KMS-11 (cell line): ENCODE results near the gene CDH16.

Experiments
- H2AFZ ChIP-seq: fragments of 200-600 bp; sonication (generic); 2 replicates; pipeline ENCODE4 v1.6.1; 2016; ENCODE audit warnings: antibody characterized with exemption, mixed run types, low read depth
- H3K27ac ChIP-seq: fragments of 200-600 bp; sonication (generic); 2 replicates; pipeline ENCODE4 v1.6.1; 2016; ENCODE audit warnings: mild to moderate bottlenecking, mixed run types
- H3K27me3 ChIP-seq: fragments of 200-600 bp; sonication (generic); 2 replicates; pipeline ENCODE4 v1.6.1; 2017; ENCODE audit warnings: mild to moderate bottlenecking, low read depth, mixed run types, moderate library complexity; ENCODE audit not compliant: insufficient read depth
- H3K36me3 ChIP-seq: fragments of 200-600 bp; sonication (generic); 2 replicates; pipeline ENCODE4 v1.6.1; 2017; ENCODE audit warnings: mild to moderate bottlenecking, mixed run types; ENCODE audit not compliant: insufficient read depth
- H3K4me1 ChIP-seq: fragments of 200-600 bp; sonication (generic); 2 replicates; pipeline ENCODE4 v1.6.1; 2016; ENCODE audit warnings: mild to moderate bottlenecking, low read depth, mixed run types; ENCODE audit not compliant: poor library complexity, severe bottlenecking
- H3K4me2 ChIP-seq: fragments of 200-600 bp; sonication (generic); 2 replicates; pipeline ENCODE4 v1.7.0; 2016; ENCODE audit warnings: mild to moderate bottlenecking, mixed run types
- H3K4me3 ChIP-seq: fragments of 200-600 bp; sonication (generic); IDR thresholded peaks from 2 replicates; pipeline ENCODE4 v1.6.1; 2017; ENCODE audit warnings: low read depth, low read length, mixed read lengths; ENCODE audit not compliant: insufficient read depth
- H3K79me2 ChIP-seq: fragments of 200-600 bp; sonication (generic); 2 replicates; pipeline ENCODE4 v1.6.1; 2016; ENCODE audit warnings: low read depth, mixed run types; ENCODE audit not compliant: insufficient read depth
- H3K9ac ChIP-seq: fragments of 200-600 bp; sonication (generic); 2 replicates; pipeline ENCODE4 v1.6.1; 2016; ENCODE audit warnings: mild to moderate bottlenecking, mixed run types
- H4K20me1 ChIP-seq: fragments of 200-600 bp; sonication (generic); 2 replicates; pipeline ENCODE4 v1.6.1; 2016; ENCODE audit warnings: mild to moderate bottlenecking, mixed run types; ENCODE audit not compliant: insufficient read depth
- TF ChIP-seq, protein P1 (sequence below): fragments of 200-600 bp; sonication (generic); conservative IDR thresholded peaks from 2 replicates; pipeline ENCODE4 v1.6.1; 2017; ENCODE audit warnings: low read depth, mild to moderate bottlenecking, antibody characterized with exemption, low read length, moderate library complexity, mixed read lengths

CDH16 gene

DNA sequence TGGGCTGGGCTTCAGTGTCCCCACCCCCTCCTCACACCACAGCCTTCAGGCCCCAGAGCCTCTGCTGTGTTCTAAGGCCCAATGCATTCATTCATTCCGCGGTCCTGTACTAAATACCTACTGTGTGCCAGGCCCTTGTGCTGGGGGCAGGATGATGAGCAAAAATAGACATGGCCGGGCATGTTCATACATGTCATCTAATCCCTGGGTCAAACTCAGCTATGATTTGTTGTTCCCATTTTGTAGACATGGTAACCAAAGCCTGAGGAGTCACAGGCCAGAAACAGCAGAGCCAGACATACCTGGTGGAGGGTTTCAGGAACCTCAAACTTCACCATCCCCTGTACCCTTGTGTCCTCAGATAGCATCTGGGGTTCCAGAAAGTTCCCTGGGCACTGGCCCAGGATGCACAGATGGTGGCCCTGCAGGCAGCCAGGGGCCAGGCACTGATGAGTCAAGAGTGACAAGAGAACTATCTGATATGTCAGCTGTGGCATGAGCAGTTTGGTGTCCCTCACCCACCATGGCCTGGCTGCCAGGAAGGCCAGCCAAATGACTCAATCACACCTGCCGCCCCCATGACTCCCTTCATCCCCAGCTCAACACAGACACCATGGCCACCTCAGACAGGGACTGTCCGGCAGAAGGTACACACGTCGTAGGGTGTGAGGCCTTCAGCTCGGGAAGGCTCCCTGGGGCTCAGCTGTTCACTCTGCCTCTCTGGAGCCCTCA, 9.4 kb upstream of the CDH16 start:
- Histone ChIP-seq H3K79me2 (peaks cover 5% of the 10 kb centered on the region), H3K4me1 (peaks cover 50% of the 10 kb centered on the region), H3K27ac (peak overlapping the region; percentile 69), H3K36me3 (no peaks in the 10 kb centered on the region), H3K4me3 (no peak overlapping the region), H3K4me2 (peak overlapping the region; percentile 96; the same call in 1 of the 2 replicates), H3K9ac (peak overlapping the region; percentile 34; the same call in 1 of the 2 replicates), H4K20me1 (no peaks in the 10 kb centered on the region), H2AFZ (no peak overlapping the region), H3K27me3 (0 out of 2 replicates have a peak, but pooled peaks cover 5% of the 10 kb centered on the region)
- TF ChIP-seq, protein P1, sequence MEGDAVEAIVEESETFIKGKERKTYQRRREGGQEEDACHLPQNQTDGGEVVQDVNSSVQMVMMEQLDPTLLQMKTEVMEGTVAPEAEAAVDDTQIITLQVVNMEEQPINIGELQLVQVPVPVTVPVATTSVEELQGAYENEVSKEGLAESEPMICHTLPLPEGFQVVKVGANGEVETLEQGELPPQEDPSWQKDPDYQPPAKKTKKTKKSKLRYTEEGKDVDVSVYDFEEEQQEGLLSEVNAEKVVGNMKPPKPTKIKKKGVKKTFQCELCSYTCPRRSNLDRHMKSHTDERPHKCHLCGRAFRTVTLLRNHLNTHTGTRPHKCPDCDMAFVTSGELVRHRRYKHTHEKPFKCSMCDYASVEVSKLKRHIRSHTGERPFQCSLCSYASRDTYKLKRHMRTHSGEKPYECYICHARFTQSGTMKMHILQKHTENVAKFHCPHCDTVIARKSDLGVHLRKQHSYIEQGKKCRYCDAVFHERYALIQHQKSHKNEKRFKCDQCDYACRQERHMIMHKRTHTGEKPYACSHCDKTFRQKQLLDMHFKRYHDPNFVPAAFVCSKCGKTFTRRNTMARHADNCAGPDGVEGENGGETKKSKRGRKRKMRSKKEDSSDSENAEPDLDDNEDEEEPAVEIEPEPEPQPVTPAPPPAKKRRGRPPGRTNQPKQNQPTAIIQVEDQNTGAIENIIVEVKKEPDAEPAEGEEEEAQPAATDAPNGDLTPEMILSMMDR: no peak

DNA sequence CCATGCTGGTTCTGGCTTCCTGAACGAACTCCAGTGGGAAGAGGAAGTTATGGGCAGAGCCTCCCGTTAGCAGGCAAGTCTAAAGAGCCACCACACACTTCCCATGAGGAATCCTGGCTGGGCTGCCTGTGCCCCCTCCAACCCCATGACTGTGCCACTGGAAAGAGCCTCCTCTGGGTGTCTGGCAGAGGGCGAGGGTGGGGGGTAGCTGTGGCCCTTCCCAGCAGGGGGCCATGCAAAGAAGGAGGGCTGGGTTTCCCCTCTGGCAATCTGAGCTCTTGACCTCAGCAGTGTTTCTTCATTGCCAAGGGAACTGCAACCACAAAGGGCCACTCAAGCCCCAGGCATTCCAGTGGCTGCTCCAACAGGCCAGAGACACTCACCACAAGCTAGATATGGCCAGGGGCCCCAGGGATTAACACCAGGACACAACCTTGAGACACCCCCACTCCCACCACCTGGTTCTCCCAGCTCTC, 8.3 kb upstream of the CDH16 start:
- H3K27me3 ChIP-seq: peaks cover 5% of the 10 kb centered on the region; the same call in 1 of the 2 replicates
- H2AFZ ChIP-seq: no peak overlapping the region
- H3K9ac ChIP-seq: peak overlapping the region; percentile 34
- peak overlapping the region; percentile 69 for H3K27ac ChIP-seq
- no peaks in the 10 kb centered on the region for H4K20me1 ChIP-seq
- H3K79me2 ChIP-seq: no peaks in the 10 kb centered on the region
- TF ChIP-seq, protein P1: no peak
- peak overlapping the region; percentile 96 for H3K4me2 ChIP-seq
- H3K36me3 ChIP-seq: no peaks in the 10 kb centered on the region
- H3K4me3 ChIP-seq: no peak overlapping the region
- peaks cover 43% of the 10 kb centered on the region for H3K4me1 ChIP-seq

DNA sequence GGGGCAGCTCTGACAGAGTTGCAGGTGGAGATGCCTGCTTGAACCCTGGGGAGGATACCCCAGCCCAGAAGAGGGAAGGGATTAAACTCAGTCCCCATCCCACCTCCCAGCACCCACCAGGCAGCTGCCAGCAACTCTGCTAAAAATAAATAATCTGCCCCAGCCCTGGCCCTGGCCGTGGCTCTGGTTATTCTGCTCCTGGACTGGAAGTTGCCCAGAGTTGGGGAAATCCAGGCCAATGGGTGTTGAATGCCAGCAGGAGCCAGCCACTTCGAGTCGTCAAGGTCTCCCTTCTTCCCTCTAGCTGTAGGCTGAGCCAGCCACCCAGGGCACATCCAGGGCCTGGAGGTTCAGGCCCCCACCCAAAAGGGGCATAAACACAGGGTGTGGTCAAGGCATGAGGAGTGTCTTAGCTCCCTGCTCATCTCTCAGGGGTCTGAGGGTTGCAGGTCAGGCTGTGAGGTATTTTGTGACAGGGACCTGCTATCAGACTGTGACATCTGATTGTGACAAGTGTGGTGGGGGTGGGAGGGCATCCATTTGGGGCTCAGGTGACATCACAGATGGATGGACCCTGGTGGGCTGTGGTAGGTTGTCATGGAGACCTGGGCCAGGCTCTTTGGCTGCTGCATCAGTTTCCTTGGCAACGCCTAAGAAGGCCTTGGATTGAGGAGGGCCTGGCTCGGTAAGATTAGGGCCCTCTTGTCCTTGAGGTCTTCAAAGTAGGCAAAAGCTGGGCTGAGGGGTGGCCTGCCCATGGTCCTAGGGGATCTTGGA, 7.7 kb upstream of the CDH16 start:
- peaks cover 39% of the 10 kb centered on the region for H3K4me1 ChIP-seq
- H3K9ac ChIP-seq: peak overlapping the region; percentile 17; the same call in 1 of the 2 replicates

DNA sequence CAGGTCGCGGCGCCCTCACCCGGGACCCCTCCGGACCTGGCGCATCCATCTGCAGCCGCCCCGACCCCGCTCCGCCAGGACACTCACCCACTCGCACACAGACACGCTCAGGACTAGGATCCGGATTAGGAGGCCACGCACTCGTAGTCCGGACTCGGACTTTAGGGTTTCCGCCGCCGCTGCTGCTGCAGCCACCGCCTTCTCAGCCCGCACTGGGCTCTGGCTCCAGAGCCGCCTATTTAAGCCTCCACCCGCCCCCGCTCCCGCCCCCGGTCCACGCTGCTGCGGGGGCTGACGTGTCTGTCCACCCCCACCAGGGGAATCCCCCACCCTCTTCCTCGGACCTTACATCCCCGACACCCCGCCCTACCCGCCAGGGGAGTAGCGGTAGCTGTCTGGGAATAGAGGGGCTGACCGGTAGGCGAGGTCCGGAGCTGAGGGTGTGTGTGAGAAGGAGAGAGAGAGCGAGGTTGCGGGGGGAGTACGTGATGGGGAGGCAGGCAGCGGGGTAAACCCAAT, 6.7 kb upstream of the CDH16 start, which contains the start of gene RRAD:
RRAD (minus strand) TSS at position 214 of the 519 bp plus-strand sequence. CDS start 356 bp downstream, outside the sequence.
- Histone ChIP-seq H3K27me3 (peaks cover 8% of the 10 kb centered on the region; the same call in 1 of the 2 replicates), H3K4me3 (no peak within 1 kb of the TSS), H3K9ac (peak within 1 kb of the TSS; percentile 17; the same call in 1 of the 2 replicates), H3K27ac (0 out of 2 replicates have a peak within 1 kb of the TSS, but pooled peaks have one; percentile 69), H2AFZ (no peak within 1 kb of the TSS), H3K36me3 (no peaks in the 10 kb centered on the region), H3K79me2 (no peaks in the 10 kb centered on the region), H3K4me1 (peaks cover 39% of the 10 kb centered on the region), H3K4me2 (peak within 1 kb of the TSS; percentile 96; the same call in 1 of the 2 replicates), H4K20me1 (no peaks in the 10 kb centered on the region)
- TF ChIP-seq, protein P1: no peak

More for the DNA sequence above, 7.7 kb upstream of the CDH16 start:
- peak overlapping the region; percentile 96 for H3K4me2 ChIP-seq
- peaks cover 8% of the 10 kb centered on the region; the same call in 1 of the 2 replicates for H3K27me3 ChIP-seq
- TF ChIP-seq, protein P1: no peak
- no peaks in the 10 kb centered on the region for H4K20me1 ChIP-seq
- H3K36me3 ChIP-seq: no peaks in the 10 kb centered on the region
- no peaks in the 10 kb centered on the region for H3K79me2 ChIP-seq
- H2AFZ ChIP-seq: no peak overlapping the region
- H3K4me3 ChIP-seq: no peak overlapping the region
- peak overlapping the region; percentile 69 for H3K27ac ChIP-seq
